GM18508 (cell line): Measurements from ENCODE around the gene POLR3K.
"Not testable (repeated sequence)": the region's sequence is repeated elsewhere in the genome, so short reads cannot be mapped to it uniquely, and the experiment has no call there.

Experiments used
- ATAC-seq: cut with Tn5 transposase; IDR thresholded peaks from one replicate; pipeline ENCODE4 v1.9.1; 2021; ENCODE audit warnings: moderate number of reproducible peaks; ENCODE audit not compliant: insufficient read depth, unreplicated experiment

The POLR3K gene

DNA sequence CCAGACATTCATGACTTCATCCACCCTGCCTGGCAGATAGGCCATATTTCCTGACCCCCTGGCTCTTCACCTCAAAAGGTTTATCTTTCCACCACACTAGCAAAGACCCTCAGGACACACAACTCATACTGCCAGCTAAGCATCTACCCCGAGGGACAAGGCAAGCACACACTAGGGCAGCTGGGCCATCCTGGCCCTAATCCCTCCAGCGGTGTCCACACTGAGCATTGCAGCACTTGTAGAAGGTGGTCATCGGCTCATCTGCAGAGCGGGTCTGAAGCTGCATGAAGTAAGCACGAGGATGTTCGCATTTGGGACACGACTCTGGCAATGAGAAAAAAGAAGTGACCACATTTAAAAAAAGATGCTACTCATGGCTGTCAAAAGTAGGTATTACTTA lies 6.2 kb downstream of the POLR3K start:
- no peak for ATAC-seq

DNA sequence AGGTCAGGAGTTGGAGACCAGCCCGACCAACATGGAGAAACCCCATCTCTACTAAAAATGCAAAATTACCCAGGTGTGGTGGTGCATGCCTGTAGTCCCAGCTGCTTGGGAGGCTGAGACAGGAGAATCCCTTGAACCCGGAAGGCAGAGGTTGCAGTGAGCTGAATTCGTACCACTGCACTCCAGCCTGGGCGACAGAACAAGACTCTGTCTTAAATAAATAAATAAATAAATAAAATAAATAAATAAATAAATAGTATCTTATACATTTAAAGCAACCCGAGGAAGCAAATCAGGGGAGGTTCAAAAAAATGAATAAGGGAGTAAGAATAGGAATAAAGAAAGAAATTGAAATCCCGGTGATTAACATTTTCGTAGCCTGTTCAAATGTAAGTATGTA lies 6.9 kb downstream of the POLR3K start:
- ATAC-seq = not testable (repeated sequence)

- ATAC-seq = no peak
These were observed 8.0 kb downstream of the POLR3K start for GRCh38 chr16:45454-45853.

- ATAC-seq = no peak
These were observed 8.8 kb downstream of the POLR3K start for GRCh38 chr16:44655-45054.

- ATAC-seq = no peak
These were observed 10.1 kb downstream of the POLR3K start for GRCh38 chr16:43294-43693.

- no peak for ATAC-seq
These were observed 10.7 kb downstream of the POLR3K start for GRCh38 chr16:42691-43090.

GRCh38 chr16:42069-42457 lies 11.3 kb downstream of the POLR3K start:
- ATAC-seq = no peak

- ATAC-seq = no peak
These were observed 11.9 kb downstream of the POLR3K start for GRCh38 chr16:41439-42068.

DNA sequence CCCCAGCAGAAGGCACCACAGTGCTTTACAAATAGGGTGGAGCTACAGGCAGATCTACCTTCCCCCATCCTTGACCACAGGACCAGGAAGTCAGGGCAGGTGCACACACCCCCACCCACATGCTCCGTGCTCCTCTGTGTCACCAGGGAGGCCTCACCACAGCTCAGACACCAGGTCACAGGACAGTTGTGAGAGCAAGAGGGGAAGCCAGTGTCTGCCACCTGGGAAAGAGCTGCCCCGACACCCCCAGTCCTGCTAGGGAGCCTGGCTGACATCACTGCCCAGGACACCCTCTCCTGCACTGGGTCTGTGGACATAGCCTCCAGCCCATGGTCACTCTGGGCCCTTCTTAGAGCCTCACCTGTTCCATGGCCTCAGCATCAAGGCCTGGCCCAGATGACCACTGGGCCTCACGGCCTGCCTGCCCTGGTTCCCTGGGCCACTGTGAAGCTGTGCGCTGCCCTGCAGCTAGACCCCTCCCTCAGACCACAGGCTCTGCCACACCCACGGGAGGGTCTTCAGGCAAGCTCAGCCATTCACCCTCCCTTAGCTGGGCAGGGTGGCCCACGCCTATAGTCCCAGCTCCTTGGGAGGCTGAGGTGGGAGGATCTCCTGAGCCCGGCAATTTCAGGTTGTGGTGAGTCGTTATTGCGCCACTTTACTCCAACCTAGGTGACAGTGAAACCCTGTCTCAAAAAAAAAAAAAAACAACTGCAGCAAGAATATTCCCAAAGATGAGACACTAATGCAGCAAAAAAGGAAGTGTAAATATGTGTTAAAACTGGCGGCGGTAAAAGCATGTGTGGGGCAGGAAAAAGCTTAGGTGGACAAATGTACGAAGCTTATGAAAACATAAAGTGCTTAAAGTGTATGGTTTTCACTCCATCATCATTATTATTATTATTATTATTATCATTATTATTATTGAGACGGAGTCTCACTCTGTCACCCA lies 14.2 kb downstream of the POLR3K start:
- no peak for ATAC-seq

GRCh38 chr16:38206-38605 lies 15.2 kb downstream of the POLR3K start:
- not testable (repeated sequence) for ATAC-seq

DNA sequence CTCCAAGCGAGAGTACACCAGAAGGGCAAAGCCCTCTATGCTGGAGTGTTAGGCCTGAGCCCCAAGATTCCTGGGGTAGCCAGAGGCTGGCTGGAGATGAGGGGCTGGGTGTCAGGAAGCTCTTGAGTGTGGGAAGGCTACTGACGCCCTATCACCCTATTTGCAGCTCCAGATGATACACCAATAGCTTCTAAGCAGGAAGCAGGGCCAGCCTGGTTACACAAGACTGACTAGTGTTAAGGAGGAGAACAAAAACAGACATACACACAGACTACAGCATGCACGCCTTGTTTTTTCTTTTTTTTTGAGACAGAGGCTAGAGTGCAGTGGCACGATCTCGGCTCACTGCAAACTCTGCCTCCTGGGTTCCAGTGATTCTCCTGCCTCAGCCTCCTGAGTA lies 15.9 kb downstream of the POLR3K start:
- ATAC-seq = no peak

DNA sequence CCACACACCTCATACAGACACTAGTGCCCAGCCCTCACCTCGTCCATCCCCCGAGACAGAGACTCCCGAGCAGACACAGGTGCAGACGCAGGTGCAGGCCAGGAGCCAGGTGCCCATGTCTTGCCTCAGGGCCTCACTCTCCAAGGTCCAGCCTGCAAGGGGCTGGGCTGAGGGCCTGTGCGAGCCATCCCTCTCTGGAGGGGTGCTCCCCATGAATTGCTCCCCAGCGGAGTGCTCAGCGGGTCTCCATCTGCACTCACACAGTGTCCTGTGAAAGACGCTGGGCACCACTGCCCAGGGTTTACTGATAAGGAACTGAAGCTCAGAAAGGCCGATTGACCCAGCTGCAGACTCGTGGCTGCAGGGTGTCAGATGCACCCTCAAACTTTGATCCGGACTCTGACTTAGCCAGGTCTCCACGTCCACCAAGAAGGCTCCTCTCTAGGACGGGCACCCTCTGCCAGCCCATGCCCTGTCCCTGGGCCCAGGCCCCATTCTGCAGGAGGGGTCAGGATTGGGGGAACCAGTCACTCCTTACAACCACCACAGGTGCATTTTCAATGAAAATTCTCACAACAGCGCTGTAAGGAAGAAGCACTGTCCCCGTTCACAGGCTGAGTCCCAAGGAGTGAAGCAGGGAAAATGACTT lies 16.9 kb downstream of the POLR3K start:
- ATAC-seq = no peak

DNA sequence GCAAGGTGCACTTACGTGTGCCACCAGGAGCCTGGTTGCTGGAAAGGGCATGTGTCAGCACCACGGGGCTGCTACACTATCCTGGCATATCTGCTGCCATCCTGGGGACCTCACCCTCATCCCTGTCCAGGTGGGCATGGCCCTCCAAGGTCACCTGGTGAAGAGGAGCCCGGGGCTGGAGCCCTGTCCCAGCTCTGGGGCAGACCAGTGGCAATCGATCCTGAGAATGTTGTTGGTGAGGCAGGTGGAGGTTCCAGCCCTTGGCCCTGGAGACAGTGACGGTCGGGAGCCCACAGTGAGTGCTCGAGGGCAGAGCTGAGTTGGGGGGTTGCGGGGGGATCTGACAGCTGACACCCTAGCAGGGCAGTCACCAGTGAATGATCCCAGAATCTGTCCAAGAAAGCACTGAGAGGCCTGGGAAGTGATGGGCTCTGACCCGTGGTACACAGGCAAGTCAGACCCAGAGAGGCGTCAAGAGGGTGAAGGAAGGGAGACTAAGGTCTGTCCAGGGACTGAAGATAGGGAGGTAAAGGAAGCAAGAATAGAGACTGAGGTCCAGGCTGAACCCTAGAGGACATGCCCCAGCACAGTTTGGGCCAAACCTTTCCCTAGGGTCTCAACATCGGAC lies 17.6 kb downstream of the POLR3K start:
- no peak for ATAC-seq

DNA sequence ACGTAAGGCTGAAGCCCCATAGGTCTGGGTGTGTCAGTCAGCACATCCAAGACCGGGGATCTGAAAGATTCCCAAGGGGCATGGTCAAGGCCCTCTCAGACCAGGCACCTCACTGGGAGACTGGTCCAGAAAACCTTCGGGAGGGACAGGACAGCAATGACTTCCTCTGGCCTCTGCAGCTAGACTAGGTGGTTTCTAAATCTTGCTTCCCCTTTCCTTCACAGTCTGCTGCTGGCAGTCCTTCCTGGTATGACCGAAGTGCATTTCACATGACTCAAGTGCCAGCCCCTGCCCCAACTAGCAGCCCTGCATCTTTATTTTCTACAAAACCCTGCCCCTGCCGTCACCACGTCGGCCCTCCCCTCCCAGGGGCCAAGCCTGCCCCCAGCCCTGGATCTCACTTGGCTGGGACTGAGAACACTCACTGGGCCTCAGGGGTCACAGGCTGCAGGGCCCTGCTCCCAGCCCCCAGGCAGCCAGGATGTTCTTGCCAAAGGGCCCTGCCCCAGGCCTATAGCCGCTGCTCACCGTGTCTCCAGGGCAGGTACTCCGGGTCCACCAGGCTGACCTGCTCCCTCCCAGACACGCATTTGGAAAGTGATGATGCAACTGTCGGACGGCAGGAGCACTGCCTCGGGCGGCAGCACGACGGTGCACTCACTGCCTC lies 18.3 kb downstream of the POLR3K start:
- ATAC-seq = no peak

- no peak for ATAC-seq
These were observed 18.8 kb downstream of the POLR3K start for GRCh38 chr16:34648-34987.

DNA sequence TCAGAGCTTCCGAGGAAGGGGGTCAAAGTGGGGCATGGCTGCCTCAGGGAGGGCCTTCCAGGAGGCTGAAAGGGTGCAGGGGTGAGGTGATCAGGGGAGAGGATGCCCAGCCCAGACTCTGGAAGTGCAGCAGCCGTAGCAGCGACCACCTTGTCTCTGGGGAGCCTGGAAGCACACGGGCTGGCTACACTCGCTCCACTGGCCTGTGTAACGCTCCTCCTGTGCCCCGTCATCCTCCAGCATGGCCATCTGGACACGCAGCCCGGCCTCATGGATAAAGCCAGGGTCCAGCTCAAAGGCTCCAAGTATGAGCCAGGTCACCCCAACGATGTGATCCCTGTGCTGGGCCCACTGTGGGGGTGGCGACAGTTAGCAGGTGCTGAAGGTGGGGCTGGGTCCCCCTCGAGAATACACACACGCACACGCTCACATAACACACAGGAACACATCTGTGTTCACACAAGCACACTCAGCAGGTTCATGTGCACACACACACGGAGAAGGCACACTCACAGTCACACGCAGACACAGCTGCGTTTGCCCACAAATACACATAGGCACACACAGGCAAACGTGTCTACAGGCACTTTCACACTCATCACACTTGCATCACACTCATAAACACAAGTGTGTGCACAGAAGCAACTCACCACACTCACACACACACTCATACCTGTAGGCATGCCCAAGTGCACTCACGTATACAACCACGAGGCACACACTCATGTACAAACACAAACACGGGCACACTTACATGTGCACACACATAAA lies 19.3 kb downstream of the POLR3K start:
- ATAC-seq = no peak

GRCh38 chr16:33154-33876 lies 20.1 kb downstream of the POLR3K start:
- not testable (repeated sequence) for ATAC-seq

DNA sequence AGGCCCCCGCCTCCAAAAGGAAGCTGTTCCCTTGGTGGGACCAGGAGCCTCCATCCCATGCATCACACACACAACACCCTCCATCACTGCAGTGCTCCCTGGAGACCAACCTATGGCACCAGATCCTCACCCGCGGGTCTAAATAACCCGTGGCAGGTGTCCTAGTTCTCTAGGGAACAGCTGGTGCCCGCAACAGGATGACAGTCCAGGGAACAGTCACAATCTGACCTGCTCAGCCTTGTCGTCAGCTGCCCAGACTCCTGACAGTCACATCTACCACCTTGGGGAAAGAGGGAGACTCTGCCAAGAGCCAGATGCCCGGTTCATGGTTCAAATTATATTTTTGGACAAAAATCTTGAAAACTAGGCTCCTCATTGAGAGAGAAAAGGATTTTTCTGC lies 22.8 kb downstream of the POLR3K start:
- not testable (repeated sequence) for ATAC-seq

- ATAC-seq = not testable (repeated sequence)
These were observed 27.5 kb downstream of the POLR3K start for GRCh38 chr16:25926-26348.
